Mononuclear cell (primary cell): ENCODE data around the gene BCAS3. TPM values are rescaled to one million over a fixed set of nuclear protein-coding genes. Genes with fewer than 3 reads are reported as not detected.

ENCODE experiments used
- H3K27me3 ChIP-seq: 2 replicates; pipeline ENCODE4 v1.6.0; 2011; ENCODE audit warnings: low read length, control low read depth; ENCODE audit not compliant: insufficient read depth
- H3K4me1 ChIP-seq: 2 replicates; pipeline ENCODE4 v1.5.1; 2011; ENCODE audit warnings: mild to moderate bottlenecking, low read length, control low read depth; ENCODE audit not compliant: insufficient read depth
- H3K4me3 ChIP-seq: 2 replicates; pipeline ENCODE4 v1.5.1; 2011; ENCODE audit warnings: mild to moderate bottlenecking, low read length, moderate library complexity
- H3K9me3 ChIP-seq: 2 replicates; pipeline ENCODE4 v1.5.1; 2011; ENCODE audit warnings: low read depth, mild to moderate bottlenecking, control low read depth, low read length
- total RNA-seq: library from RNA; depleted of rRNA; stranded (reverse); fragments of >200 nt; gene quantifications from one replicate; pipeline ENCODE4 v1.2.3, GENCODE V29; 2012

BCAS3 gene
- total RNA-seq, 1 donor: 23.9 TPM

DNA sequence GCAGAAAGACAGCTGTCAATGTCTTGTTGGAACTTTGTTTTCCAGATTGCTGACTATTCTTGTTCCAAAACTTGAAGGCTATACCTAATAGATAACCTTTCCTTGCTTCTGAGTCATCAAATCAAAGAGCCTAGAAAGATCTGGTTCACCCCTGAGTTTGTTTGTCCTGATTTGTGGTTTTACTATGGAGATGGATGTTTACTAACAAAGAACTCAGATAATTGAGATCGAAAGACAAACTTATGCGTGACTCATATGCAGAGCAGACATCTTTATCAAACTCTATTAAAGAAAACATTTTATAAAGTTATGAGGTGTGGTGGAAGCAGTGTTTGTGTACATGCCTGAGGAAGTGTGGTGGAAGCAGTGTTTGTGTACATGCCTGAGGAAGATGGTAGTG is 410.9 kb downstream of the BCAS3 start:
- H3K4me3 ChIP-seq: no peak overlapping the region
- no peaks in the 10 kb centered on the region for H3K4me1 ChIP-seq
- H3K9me3 ChIP-seq: peaks cover 10% of the 10 kb centered on the region
- H3K27me3 ChIP-seq: no peaks in the 10 kb centered on the region

DNA sequence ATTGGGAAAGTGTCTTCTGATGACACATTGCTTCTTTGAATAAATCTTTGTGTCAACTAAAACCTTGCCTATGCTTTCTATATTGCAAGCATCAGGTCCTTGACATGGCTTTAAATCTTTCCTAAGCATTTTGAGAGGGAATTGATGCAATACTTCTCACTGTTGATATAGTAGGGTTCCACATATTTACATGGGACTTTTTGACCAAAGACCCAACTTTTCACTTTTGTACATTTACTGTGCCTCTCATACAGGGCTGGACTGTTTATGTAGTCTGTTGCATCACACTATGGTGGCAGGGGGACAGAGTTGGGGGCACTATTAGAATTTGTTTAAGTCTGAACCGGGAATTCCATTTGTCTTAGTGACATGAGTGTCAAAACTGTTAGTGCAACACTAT is 413.4 kb downstream of the BCAS3 start:
- Histone ChIP-seq H3K9me3 (peaks cover 10% of the 10 kb centered on the region), H3K4me3 (no peak overlapping the region), H3K4me1 (no peaks in the 10 kb centered on the region), H3K27me3 (no peaks in the 10 kb centered on the region)

GRCh38 chr17:61097781-61098180 is 420.1 kb downstream of the BCAS3 start:
- H3K27me3 ChIP-seq: no peaks in the 10 kb centered on the region
- H3K4me1 ChIP-seq: no peaks in the 10 kb centered on the region
- no peak overlapping the region for H3K4me3 ChIP-seq
- no peaks in the 10 kb centered on the region for H3K9me3 ChIP-seq

- no peaks in the 10 kb centered on the region for H3K9me3 ChIP-seq
- no peaks in the 10 kb centered on the region for H3K27me3 ChIP-seq
- H3K4me1 ChIP-seq: no peaks in the 10 kb centered on the region
- H3K4me3 ChIP-seq: no peak overlapping the region
Observed at GRCh38 chr17:61106354-61106753, 428.7 kb downstream of the BCAS3 start.

GRCh38 chr17:61116577-61116976 is 438.9 kb downstream of the BCAS3 start:
- Histone ChIP-seq H3K4me1 (no peaks in the 10 kb centered on the region), H3K27me3 (no peaks in the 10 kb centered on the region), H3K9me3 (no peaks in the 10 kb centered on the region), H3K4me3 (no peak overlapping the region)

DNA sequence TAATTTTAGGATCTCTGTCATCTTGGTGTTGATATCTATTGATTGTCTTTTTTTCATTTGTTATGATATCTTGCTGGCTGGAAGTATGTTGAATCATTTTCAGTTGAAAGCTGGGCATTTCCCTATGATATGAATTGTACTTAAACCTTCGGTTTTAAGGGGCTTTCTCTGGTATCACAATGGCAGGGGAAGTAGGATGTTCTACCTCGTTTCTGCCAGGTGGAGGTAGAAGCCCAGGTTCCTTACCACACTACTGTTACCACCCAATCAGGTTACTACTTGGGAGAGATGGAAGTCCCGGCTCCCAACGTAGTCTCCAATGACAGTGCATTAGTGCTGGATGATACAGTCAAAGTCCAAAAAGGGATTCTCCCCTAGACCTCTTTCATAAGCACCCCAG is 440.3 kb downstream of the BCAS3 start:
- H3K9me3 ChIP-seq: no peaks in the 10 kb centered on the region
- H3K4me3 ChIP-seq: no peak overlapping the region
- H3K4me1 ChIP-seq: no peaks in the 10 kb centered on the region
- H3K27me3 ChIP-seq: no peaks in the 10 kb centered on the region

DNA sequence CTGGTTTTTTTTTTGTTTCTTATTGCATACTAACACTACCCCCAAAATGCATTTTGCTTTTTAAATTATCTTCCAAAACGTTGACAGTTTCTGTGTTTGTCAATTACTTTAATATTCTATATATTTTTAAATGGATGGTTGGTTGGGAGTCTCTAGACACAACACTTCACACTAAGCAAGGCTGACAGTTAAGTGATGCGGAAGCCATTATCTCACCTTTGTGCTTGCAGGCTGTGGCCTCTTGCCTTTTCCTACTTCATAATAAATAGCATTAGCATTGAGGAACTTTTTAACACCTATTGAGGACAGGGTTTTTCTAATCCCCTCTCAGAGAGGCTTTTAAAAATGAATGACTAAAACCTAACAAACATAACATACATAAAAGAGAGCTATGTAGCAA is 441.2 kb downstream of the BCAS3 start:
- Histone ChIP-seq H3K9me3 (no peaks in the 10 kb centered on the region), H3K4me1 (no peaks in the 10 kb centered on the region), H3K27me3 (no peaks in the 10 kb centered on the region), H3K4me3 (no peak overlapping the region)

GRCh38 chr17:61122326-61122913 is 444.8 kb downstream of the BCAS3 start:
- Histone ChIP-seq H3K4me1 (peaks cover under 1% of the 10 kb centered on the region), H3K4me3 (no peak overlapping the region), H3K27me3 (no peaks in the 10 kb centered on the region), H3K9me3 (no peaks in the 10 kb centered on the region)

DNA sequence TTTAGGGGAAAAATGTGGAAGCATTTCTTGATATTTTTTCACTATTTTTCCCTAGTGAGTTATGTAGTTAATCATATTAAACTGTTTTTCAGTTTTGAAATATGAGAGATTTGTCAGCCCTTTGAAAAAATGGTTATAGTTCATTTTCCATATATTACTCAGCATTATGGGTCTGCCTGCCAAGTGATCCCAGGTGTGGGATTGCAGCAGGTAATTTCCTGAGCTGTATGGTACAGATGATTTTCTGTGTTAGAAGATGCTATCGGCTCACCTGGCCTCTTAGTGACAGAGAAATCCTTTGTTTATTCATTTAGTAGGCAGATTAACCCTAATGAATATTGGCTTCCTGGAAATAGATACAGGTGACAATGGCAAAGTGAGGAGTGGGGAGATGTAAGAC is 446.9 kb downstream of the BCAS3 start:
- no peaks in the 10 kb centered on the region for H3K27me3 ChIP-seq
- H3K9me3 ChIP-seq: no peaks in the 10 kb centered on the region
- peaks cover 22% of the 10 kb centered on the region for H3K4me1 ChIP-seq
- H3K4me3 ChIP-seq: no peak overlapping the region

DNA sequence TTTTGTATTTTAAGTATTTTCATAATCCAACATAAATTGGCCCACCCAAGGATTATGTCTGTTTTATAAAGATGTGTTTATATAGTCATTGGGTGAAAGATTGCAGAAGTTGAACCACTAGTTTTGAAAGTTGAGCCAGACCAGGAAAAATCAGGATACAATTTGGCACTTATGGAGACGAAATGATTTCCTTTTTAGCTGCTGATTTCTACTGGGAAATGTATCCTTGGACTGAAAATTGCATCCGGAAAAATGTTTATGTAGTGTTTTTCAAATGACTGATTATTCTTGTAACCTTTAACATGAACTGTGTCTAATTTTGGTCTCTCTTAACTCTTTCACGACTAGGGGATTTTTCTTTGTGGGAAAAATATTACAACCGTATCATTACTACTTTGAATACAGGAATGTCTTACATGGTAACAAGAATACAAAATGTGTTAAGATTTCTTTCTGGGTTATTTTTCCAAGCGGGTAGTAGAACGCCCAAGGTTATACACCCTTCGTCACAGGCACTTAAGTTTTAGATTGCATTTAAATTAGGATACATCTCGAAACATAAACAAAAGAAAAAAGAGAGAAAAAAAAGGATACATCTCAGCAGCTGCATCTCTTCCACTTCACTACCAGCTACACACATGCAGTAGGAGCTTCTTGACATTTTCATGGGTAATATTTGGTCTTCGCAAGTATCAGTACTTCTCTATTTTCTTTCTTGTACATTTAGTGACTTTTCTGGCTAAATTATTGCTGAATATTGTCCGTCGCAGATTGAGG is 449.0 kb downstream of the BCAS3 start:
- H3K4me3 ChIP-seq: no peak overlapping the region
- no peaks in the 10 kb centered on the region for H3K9me3 ChIP-seq
- H3K4me1 ChIP-seq: peaks cover 29% of the 10 kb centered on the region
- no peaks in the 10 kb centered on the region for H3K27me3 ChIP-seq

DNA sequence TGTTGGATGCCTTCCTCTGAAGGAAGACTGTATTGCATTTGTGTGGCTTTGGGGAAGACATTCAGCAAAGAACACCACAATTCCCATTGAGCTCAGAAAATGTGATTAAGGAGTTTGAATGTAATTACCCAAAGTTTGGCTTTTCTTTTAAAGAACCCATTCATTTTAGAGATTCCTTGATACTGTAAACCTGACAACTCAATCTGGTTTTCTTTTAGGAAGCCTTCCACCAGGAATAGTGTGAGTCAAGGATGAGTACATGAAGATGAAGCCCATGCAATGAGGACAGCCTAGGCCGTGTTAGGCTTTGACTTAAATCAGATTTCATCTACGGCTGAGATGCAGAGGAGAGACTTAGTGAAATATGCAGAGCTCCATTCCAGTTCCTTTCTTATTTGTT is 450.3 kb downstream of the BCAS3 start:
- no peak overlapping the region for H3K4me3 ChIP-seq
- no peaks in the 10 kb centered on the region for H3K27me3 ChIP-seq
- H3K4me1 ChIP-seq: peaks cover 29% of the 10 kb centered on the region
- H3K9me3 ChIP-seq: no peaks in the 10 kb centered on the region

- no peaks in the 10 kb centered on the region for H3K27me3 ChIP-seq
- H3K9me3 ChIP-seq: no peaks in the 10 kb centered on the region
- H3K4me3 ChIP-seq: no peak overlapping the region
- peaks cover 29% of the 10 kb centered on the region for H3K4me1 ChIP-seq
Observed at GRCh38 chr17:61128661-61129115, 451.0 kb downstream of the BCAS3 start.

DNA sequence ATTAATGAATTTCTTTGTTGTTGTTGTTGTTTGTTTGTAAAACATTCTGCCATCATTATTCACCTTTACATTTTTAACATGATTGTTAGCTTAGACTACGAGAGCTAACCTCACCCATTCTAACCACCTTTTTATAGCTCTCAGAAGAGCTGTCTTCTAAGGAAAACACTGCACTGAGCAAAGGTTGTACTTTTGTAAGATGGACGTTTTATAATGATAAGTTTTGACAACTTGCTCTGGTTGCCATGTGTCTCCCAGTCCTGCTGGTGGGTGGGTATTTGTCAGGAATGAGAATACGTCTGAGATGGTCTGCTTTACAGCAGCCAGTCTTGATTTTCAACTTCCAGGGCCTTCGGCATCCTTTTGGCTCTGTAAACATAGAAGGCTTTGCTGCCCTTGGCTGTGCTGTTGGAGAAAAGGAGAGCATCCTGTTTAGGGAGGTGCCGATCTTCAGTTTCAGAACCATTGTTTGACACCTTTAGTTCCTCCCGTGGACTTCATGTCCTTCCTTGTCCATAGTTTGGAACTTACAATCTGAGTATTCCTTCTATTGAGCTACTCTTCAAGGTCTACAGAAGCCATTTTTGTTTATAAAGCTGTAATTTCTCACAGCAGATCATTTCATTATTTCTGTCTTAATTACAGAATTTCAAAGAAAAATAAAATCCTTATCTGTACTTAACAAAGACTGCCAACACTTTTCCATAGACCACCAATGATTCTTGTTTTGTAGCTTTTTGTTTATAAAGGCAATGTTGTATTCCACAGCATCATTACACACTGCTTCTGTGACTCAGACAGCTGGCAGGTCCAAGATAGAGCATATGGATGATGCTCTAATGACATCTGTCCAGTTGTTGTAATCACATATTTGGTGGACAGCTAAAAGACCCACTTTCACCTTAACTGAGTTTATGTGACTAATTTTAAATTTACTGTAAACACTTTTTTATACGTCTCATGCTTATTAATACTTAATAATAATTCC is 451.9 kb downstream of the BCAS3 start:
- Histone ChIP-seq H3K4me3 (no peak overlapping the region), H3K9me3 (no peaks in the 10 kb centered on the region), H3K4me1 (peaks cover 29% of the 10 kb centered on the region), H3K27me3 (no peaks in the 10 kb centered on the region)

DNA sequence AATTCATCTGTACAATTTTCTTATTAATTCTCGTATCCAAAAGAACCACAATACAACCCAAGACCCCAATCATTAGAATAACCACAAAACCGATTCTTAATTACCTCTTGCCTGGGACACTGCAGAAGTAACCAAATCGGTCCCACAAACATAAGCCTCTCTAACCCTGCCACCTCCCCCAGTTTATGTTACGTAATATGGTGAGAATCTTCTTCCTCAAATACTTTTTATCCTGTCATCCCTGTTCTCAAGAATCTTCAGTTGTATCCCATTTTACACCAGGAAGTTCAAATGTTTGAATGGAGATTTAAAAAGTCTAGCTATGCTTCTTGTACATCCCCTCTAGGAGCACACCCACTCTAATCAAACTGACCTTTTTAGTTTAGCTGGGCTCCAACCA is 452.7 kb downstream of the BCAS3 start:
- Histone ChIP-seq H3K9me3 (no peaks in the 10 kb centered on the region), H3K27me3 (no peaks in the 10 kb centered on the region), H3K4me1 (peaks cover 29% of the 10 kb centered on the region), H3K4me3 (no peak overlapping the region)

- H3K4me3 ChIP-seq: no peak overlapping the region
- no peaks in the 10 kb centered on the region for H3K27me3 ChIP-seq
- peaks cover 29% of the 10 kb centered on the region for H3K4me1 ChIP-seq
- H3K9me3 ChIP-seq: no peaks in the 10 kb centered on the region
Observed at GRCh38 chr17:61131585-61131984, 453.9 kb downstream of the BCAS3 start.
